PFSK-1 (cell line): ENCODE data around the gene PACS2.

Experiments used
- POLR2AphosphoS5 ChIP-seq: IDR thresholded peaks from 2 replicates; pipeline ENCODE4 v1.6.1; 2012; ENCODE audit warnings: low read depth, mild to moderate bottlenecking, control low read depth, low read length, moderate library complexity
- TAF1 ChIP-seq: IDR thresholded peaks from 2 replicates; pipeline ENCODE4 v1.6.1; 2012; ENCODE audit warnings: low read length, control low read depth, borderline replicate concordance; ENCODE audit not compliant: insufficient read depth

GRCh38 chr14:105271224-105271890 is 43.2 kb upstream of the PACS2 start:
- TF ChIP-seq POLR2AphosphoS5 (no peak), TAF1 (no peak)
